Peyer's patch (tissue), 4 donors: Measurements from ENCODE around the gene PIK3CD. TPM values are rescaled to one million over a fixed set of nuclear protein-coding genes. Genes with fewer than 3 reads are reported as not detected.

ENCODE experiments used
- DNase-seq, 3 donors: peaks; one replicate each; pipeline ENCODE4 v3.0.0-alpha.2; 2017 to 2019
- H3K27ac ChIP-seq, 4 donors: fragments of 200-600 bp; sonication (generic); one replicate each; pipeline ENCODE4 v1.5.1; 2016 to 2019
- H3K27me3 ChIP-seq, 2 donors: fragments of 200-600 bp; sonication (generic); one replicate each; pipeline ENCODE4 v1.5.1; 2019
- H3K36me3 ChIP-seq, 3 donors: fragments of 200-600 bp; sonication (generic); one replicate each; pipeline ENCODE4 v1.5.1; 2016 to 2019
- H3K4me1 ChIP-seq, 4 donors: fragments of 200-600 bp; sonication (generic); one replicate each; pipeline ENCODE4 v1.5.1; 2016 to 2019
- H3K4me3 ChIP-seq, 4 donors: fragments of 200-600 bp; sonication (generic); 1 replicate in 3 of 4; 2 replicates in 1 of 4; pipeline ENCODE4 v1.5.1; 2016 to 2019; ENCODE audit warnings: mild to moderate bottlenecking in 1 of 4
- H3K9me3 ChIP-seq, 4 donors: fragments of 200-600 bp; sonication (generic); one replicate each; pipeline ENCODE4 v1.5.1; 2016 to 2019; ENCODE audit warnings: mild to moderate bottlenecking in 1 of 4
- POLR2A ChIP-seq, 2 donors: fragments of 450-650 bp; IDR thresholded peaks; one replicate each; pipeline ENCODE4 v1.5.1; 2017; ENCODE audit warnings: antibody characterized with exemption in 2 of 2, mild to moderate bottlenecking in 2 of 2, moderate library complexity in 2 of 2
- total RNA-seq, 4 donors: library from RNA; depleted of rRNA; stranded (reverse); fragments of >200 nt; gene quantifications; one replicate each; pipeline ENCODE4 v1.1.0, GENCODE V29; 2016
- TF ChIP-seq, protein P1 (sequence below), 6 experiments: fragments of 450-650 bp in 4 of 6; fragments of 200-600 bp in 2 of 6; sonication (generic) in 1 of 6; IDR thresholded peaks; one replicate each; pipeline ENCODE4 v1.5.1; 2017 to 2019; ENCODE audit warnings: antibody characterized with exemption in 6 of 6, mild to moderate bottlenecking in 3 of 6, moderate library complexity in 1 of 6

PIK3CD gene
- total RNA-seq, 4 donors from 2014 or later, result 2.8 to 34.7 (median 7.6) TPM

DNA sequence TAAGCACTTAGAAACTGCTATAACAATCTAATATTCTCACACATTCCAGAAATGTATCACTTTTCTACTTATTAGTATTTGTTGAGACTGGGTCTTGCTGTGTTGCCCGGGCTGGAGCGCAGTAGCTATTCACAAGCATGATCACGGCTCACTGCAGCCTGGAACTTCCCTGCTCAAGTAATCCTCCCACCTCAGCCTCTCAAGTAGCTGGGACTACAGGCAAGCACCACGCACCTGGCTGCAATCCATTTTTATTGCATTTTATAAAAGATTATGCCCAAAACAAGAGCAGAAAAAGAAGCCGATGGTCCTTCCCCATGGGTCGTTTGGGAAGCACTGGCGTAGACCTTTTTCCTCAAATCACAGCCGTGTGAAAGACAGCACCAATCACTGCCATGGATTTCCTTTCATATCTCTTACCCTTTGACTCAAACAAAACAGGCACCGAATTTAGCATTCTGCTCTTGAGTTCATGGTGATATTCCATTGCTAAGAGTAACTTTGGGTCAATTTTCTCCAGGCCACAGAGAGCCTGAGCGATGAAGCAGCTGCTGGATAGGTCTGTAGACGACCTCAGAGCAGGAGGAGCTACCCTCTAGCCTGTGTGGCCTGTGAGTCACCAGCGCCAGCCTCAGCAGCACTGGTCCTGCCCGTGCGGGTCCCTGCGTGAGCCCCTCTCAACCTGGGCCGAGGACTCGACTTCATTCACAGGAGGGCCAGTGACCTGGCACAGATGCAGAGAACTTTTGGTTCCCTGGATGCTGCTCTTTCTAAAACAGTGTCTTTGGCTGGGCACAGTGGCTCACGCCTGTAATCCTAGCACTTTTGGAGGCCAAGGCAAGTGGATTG lies 80.8 kb downstream of the PIK3CD start:
- H3K27me3 ChIP-seq, result no peaks in the 10 kb centered on the region
- H3K36me3 ChIP-seq, result peaks cover 0 to 100% (median 5%) of the 10 kb centered on the region in 3 donors
- H3K9me3 ChIP-seq, result no peaks in the 10 kb centered on the region
- H3K4me1 ChIP-seq, result peaks cover 0 to 3% (median 0%) of the 10 kb centered on the region in 4 donors
- no peak overlapping the region for H3K27ac ChIP-seq
- TF ChIP-seq POLR2A (IDR thresholded peaks at IDR 0.05), result no peak
- TF ChIP-seq, protein P1, sequence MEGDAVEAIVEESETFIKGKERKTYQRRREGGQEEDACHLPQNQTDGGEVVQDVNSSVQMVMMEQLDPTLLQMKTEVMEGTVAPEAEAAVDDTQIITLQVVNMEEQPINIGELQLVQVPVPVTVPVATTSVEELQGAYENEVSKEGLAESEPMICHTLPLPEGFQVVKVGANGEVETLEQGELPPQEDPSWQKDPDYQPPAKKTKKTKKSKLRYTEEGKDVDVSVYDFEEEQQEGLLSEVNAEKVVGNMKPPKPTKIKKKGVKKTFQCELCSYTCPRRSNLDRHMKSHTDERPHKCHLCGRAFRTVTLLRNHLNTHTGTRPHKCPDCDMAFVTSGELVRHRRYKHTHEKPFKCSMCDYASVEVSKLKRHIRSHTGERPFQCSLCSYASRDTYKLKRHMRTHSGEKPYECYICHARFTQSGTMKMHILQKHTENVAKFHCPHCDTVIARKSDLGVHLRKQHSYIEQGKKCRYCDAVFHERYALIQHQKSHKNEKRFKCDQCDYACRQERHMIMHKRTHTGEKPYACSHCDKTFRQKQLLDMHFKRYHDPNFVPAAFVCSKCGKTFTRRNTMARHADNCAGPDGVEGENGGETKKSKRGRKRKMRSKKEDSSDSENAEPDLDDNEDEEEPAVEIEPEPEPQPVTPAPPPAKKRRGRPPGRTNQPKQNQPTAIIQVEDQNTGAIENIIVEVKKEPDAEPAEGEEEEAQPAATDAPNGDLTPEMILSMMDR (IDR thresholded peaks at IDR 0.05), result no peak
- DNase-seq, result no peak
- H3K4me3 ChIP-seq, result no peak overlapping the region

DNA sequence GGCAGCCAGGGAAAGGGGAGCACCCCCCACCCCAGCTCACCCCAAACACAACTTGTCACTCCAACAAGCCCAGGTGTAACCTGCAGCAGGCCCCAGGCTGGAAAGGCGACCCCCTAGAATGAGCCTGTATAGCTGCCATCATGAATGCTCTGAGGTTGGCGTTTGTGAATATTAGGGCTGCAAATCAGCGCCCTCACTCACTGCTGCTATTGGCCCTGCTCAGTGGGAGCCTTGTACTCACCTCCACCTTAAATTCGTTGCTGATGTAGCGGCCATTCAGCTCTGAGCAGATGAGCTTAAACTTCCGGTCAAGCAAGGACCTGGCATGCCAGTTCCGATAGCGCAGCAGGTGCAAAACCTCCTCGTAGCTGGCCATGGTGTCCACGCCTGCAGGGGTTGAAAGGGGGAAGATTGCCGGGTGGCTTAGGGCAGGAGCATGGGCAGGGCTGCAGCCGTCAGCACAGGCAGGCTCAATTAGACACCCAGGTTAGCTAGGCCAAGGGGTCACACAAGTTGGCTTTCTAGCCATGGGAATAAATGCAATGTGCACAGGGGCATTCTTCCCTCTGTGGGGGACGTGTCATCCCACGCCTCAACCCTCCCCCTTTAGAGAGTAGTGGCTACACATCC lies 81.7 kb downstream of the PIK3CD start:
- no peak for TF ChIP-seq POLR2A (IDR thresholded peaks at IDR 0.05)
- TF ChIP-seq, protein P1 (IDR thresholded peaks at IDR 0.05), result no peak
- DNase-seq, result no peak
- H3K27me3 ChIP-seq, result no peaks in the 10 kb centered on the region
- H3K9me3 ChIP-seq, result no peaks in the 10 kb centered on the region
- peaks cover 0 to 100% (median 5%) of the 10 kb centered on the region in 3 donors for H3K36me3 ChIP-seq
- H3K27ac ChIP-seq, result no peak overlapping the region
- H3K4me3 ChIP-seq, result no peak overlapping the region
- H3K4me1 ChIP-seq, result peaks cover 0 to 3% (median 0%) of the 10 kb centered on the region in 4 donors

DNA sequence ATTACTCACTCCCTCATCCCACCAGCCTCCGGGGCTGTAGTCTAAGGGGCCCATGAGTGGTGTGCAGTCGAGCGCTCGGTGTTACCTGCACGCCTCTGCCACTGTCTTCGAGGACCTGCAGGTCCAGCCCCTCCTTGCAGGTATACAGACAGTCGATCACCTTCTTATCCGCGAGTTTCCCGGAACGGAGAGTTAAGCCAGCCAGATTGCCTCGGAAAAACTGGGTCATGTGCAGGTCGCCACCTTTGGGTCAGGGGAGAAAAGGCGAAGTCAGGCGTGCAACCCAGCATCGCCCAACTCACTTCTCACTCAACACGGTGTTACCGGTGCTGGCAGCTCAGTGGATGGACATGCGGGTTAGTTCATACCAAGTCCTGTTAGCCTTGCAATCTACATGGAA lies 84.3 kb downstream of the PIK3CD start:
- no peaks in the 10 kb centered on the region for H3K9me3 ChIP-seq
- TF ChIP-seq, protein P1 (IDR thresholded peaks at IDR 0.05), result no peak
- TF ChIP-seq POLR2A (IDR thresholded peaks at IDR 0.05), result no peak
- peaks cover 0 to 3% (median 0%) of the 10 kb centered on the region in 4 donors for H3K4me1 ChIP-seq
- no peaks in the 10 kb centered on the region for H3K27me3 ChIP-seq
- H3K4me3 ChIP-seq, result no peak overlapping the region
- no peak overlapping the region for H3K27ac ChIP-seq
- DNase-seq, result no peak
- peaks cover 0 to 97% (median 5%) of the 10 kb centered on the region in 3 donors for H3K36me3 ChIP-seq

DNA sequence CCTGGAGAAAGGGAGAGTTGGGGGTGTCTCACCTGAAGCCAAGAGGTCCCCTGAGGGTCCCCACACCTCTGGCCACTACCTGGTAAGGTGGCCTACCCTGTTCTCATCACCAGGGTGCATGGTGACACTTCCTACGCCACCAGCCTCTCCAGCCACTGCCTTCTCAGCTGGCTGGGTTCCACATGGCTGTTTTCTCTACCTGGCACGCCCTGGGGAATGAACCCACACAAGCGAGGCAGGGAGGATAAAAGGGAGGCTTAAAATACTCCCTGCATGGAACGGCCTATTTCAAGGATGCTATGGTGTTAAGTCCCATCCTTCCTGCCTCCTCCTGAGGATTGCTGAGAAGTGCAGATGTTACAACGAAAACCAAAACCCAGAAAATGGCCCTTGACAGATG lies 84.7 kb downstream of the PIK3CD start:
- Histone ChIP-seq H3K36me3 (peaks cover 0 to 97% (median 5%) of the 10 kb centered on the region in 3 donors), H3K27ac (no peak overlapping the region), H3K4me3 (no peak overlapping the region), H3K4me1 (peaks cover 0 to 3% (median 0%) of the 10 kb centered on the region in 4 donors), H3K27me3 (no peaks in the 10 kb centered on the region), H3K9me3 (no peaks in the 10 kb centered on the region)
- TF ChIP-seq, protein P1 (IDR thresholded peaks at IDR 0.05), result no peak
- no peak for TF ChIP-seq POLR2A (IDR thresholded peaks at IDR 0.05)
- DNase-seq, result no peak

DNA sequence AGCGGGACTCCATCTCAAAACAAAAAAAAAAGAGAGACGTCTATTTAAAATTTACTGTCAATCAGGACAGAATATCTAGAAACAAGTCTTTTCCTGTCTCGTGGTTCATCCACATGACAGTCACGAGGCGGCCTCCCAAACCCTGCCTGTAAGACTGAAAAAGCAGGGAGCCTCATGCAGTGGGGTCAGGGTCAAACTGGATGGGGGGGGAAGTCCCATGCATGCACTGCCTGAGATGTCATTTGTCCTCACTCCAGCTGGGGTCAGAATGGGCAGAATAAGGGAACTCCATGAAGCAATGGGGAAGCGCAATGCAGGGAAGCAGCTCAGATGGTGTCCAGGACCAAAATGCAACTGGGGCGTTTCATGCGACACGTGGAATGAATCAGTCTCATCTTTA lies 85.5 kb downstream of the PIK3CD start:
- no peak for DNase-seq

More for the DNA sequence above, 85.5 kb downstream of the PIK3CD start:
- H3K27ac ChIP-seq, result no peak overlapping the region
- H3K9me3 ChIP-seq, result no peaks in the 10 kb centered on the region
- H3K27me3 ChIP-seq, result no peaks in the 10 kb centered on the region
- peaks cover 0 to 3% (median 0%) of the 10 kb centered on the region in 4 donors for H3K4me1 ChIP-seq
- H3K4me3 ChIP-seq, result no peak overlapping the region
- TF ChIP-seq, protein P1 (IDR thresholded peaks at IDR 0.05), result no peak
- no peak for TF ChIP-seq POLR2A (IDR thresholded peaks at IDR 0.05)
- peaks cover 0 to 97% (median 5%) of the 10 kb centered on the region in 3 donors for H3K36me3 ChIP-seq
